HG03045 (cell line): ENCODE data around the gene CAVIN1.
"Not testable (repeated sequence)": the region's sequence is repeated elsewhere in the genome, so short reads cannot be mapped to it uniquely, and the experiment has no call there.

Experiments used
- ATAC-seq: cut with Tn5 transposase; IDR thresholded peaks from one replicate; pipeline ENCODE4 v1.9.1; 2021; ENCODE audit warnings: mild to moderate bottlenecking, moderate library complexity; ENCODE audit not compliant: unreplicated experiment

CAVIN1 gene

GRCh38 chr17:42431758-42432161 lies 8.7 kb upstream of the CAVIN1 start:
- ATAC-seq: no peak

GRCh38 chr17:42429726-42430447 lies 6.8 kb upstream of the CAVIN1 start:
- no peak for ATAC-seq

- ATAC-seq: no peak
These were observed 5.3 kb upstream of the CAVIN1 start for GRCh38 chr17:42428141-42428944.

- ATAC-seq: no peak
These were observed 2.0 kb upstream of the CAVIN1 start for GRCh38 chr17:42424991-42425610.

GRCh38 chr17:42423766-42424165 lies 710 bp upstream of the CAVIN1 start:
- no peak for ATAC-seq

- no peak for ATAC-seq
These were observed 571 bp downstream of the CAVIN1 start for GRCh38 chr17:42422412-42422957.

- ATAC-seq: no peak
These were observed 1.3 kb downstream of the CAVIN1 start for GRCh38 chr17:42421507-42422338.

GRCh38 chr17:42421136-42421506 lies 1.9 kb downstream of the CAVIN1 start:
- no peak for ATAC-seq

- ATAC-seq: not testable (repeated sequence)
These were observed 5.1 kb downstream of the CAVIN1 start for GRCh38 chr17:42417981-42418380.

GRCh38 chr17:42414704-42415409 lies 8.2 kb downstream of the CAVIN1 start:
- ATAC-seq: no peak

- no peak for ATAC-seq
These were observed 9.5 kb downstream of the CAVIN1 start for GRCh38 chr17:42413464-42414040.

- no peak for ATAC-seq
These were observed 11.0 kb downstream of the CAVIN1 start for GRCh38 chr17:42411905-42412679.

GRCh38 chr17:42411361-42411760 lies 11.7 kb downstream of the CAVIN1 start:
- ATAC-seq: no peak

- ATAC-seq: no peak
These were observed 12.8 kb downstream of the CAVIN1 start for GRCh38 chr17:42410319-42410685.

GRCh38 chr17:42409523-42410318 lies 13.3 kb downstream of the CAVIN1 start:
- no peak for ATAC-seq

GRCh38 chr17:42408061-42408460 lies 15.0 kb downstream of the CAVIN1 start:
- no peak for ATAC-seq

GRCh38 chr17:42407289-42407836 lies 15.7 kb downstream of the CAVIN1 start:
- no peak for ATAC-seq
